HG02588 (cell line): ENCODE data around the gene BAIAP2L1.

Experiments used
- ATAC-seq: cut with Tn5 transposase; IDR thresholded peaks from one replicate; pipeline ENCODE4 v1.9.1; 2021; ENCODE audit warnings: mild to moderate bottlenecking, moderate library complexity; ENCODE audit not compliant: unreplicated experiment

BAIAP2L1 gene

DNA sequence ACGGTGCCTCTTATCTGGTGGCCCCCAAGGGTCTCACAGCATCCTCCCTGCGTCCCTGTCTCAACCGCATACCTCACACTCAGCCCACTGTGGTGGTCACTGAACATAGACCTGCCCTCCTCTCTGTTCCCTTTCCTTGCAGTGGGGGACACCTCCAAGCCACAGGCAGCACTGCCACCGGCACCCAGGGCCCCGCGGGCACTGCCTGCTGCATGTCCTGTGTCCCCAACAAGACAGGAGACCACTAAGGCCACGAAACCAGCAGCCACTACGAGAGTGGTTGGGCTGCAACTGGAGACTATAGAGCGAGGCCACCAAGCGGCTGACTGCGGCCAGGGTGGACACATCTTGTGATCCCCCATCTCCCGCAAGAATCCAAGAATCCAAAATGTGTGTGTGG lies 104.1 kb downstream of the BAIAP2L1 start:
- no peak for ATAC-seq

- ATAC-seq: no peak
These were observed 105.3 kb downstream of the BAIAP2L1 start for GRCh38 chr7:98295467-98296192.

DNA sequence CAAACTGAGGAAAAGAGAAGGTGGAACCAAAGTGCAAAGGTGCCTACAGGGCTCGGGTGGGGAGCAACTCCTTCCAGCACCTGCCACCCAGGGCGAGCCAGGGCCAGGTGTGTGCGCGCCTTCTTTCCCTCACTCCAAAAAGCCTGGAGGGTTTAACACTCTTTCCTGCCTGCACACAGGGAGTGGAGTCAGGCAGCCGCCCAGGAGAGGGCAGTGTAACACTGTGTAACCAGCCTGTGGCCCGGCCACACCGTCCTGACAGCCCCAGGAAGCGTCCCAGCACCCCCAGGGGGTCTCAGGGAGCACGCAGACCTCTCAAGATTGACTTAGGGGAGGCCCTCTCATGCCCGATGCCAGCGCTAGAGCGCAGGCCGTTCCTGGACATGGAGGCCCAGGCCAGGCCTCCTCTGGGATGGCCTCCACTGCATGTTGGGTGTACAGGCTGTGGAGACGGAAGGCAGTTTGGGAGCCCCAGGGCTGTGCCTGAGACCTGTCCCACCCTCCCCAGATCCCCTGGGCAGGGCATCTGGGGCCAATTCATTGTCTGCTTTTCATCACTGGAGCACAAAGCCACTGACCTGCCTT lies 106.0 kb downstream of the BAIAP2L1 start:
- no peak for ATAC-seq

- no peak for ATAC-seq
These were observed 106.6 kb downstream of the BAIAP2L1 start for GRCh38 chr7:98294326-98294725.

DNA sequence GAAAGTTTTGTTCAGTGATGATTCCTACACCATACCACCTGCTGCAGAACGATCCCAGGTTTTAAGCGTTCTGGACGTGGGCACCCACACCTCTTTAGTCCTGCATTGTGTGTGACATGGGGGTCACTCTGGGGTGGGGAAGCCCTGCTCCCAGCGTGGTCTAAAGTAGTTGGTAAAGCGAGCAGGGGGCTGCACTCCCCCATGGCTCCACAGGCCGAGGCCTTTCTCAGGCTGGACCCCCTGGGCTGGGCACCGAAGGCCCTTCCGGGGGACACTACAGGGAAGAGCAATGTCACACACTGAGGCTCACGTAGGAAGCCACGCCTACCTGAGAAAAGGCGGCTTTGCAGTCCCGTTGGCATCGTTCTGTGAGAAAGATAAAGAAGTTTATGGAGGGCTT lies 107.1 kb downstream of the BAIAP2L1 start:
- ATAC-seq: no peak

GRCh38 chr7:98293265-98293664 lies 107.6 kb downstream of the BAIAP2L1 start:
- no peak for ATAC-seq

DNA sequence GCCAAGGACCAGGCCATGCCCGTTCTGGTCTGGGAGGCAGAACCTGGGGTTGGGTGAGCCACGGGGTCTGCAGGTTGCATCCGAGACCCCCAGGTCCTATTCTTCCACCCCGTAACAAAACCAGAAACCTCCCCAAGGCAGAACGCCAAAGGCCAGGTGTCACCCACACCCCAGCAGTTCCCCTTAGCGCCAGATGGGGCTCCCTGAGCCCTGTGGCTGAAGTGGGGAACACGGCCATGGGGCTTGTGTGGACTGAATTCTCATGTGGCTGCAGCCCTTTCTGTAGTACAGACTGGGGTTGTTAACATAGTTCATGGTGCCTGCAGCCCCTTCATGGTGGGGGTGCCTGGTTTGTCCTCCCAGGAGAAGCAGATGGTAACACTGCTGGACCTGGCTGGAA lies 109.2 kb downstream of the BAIAP2L1 start:
- no peak for ATAC-seq

DNA sequence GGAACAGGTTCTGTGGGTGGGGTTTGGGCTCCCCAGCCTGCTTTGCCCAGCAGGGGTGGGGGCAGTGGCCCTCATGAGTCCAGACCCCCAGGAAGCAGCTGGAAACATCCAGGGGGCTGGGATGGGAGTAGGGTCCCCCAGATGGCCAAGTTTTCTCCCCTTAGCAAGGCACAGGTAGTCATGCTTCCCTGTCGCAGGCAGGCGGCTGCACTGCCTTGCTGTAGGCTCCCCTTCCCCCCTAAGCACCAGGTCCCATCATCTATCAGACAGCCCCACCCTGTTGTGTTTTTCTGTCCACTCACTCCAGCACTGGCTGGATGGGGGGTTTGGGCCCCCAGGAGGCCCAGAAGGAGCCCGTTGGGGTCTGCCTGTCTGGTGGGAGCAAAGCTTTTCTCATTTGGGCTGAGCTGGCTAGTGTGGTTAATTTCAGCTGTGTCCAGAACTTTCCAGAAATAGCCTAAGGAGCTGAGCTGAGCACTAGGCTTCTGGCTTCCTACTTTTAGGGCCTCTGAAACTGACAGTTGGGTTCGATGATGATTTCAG lies 111.5 kb downstream of the BAIAP2L1 start:
- ATAC-seq: no peak

- ATAC-seq: no peak
These were observed 112.6 kb downstream of the BAIAP2L1 start for GRCh38 chr7:98288064-98288823.

- no peak for ATAC-seq
These were observed 113.4 kb downstream of the BAIAP2L1 start for GRCh38 chr7:98287486-98287959.

DNA sequence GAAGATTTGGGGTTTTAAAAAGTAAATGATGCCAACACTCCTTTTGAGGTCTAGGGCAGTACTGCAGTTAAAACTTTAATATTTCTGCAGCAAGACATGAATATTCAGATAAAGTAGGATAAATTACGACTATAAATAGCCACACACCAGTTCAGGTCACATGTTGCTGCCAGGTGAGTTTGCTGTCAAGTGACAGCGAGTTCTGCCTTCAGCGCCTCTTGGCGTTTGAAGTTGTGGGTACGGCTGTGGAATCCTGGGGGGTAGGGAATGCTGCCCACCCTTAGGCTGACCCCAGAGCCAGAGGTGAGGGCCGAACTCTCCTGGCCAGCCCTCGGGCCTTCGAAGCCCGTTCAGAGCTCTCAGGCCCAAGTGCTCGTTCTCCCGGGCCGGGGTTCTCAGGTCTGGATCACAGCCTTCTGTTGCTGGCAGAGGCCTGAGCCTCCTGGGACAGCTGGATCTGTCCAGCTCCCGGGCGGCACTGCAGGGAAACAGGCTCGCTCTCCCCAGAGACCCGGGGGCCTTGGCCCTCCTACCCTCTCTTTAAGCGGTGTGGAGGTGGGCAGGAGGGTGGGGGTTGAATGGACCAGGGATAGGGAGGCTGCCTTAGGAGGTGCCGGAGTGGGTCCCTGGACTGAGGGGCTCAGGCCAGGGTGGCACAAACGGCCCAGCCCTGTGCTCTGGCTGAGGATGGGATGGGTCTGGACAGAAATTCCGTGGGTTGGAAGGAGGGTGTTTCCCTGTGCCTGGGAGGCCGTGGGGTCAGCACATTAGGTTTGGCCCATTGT lies 114.0 kb downstream of the BAIAP2L1 start:
- ATAC-seq: no peak

GRCh38 chr7:98286093-98286539 lies 114.8 kb downstream of the BAIAP2L1 start:
- ATAC-seq: no peak

- ATAC-seq: no peak
These were observed 115.5 kb downstream of the BAIAP2L1 start for GRCh38 chr7:98285157-98286092.

DNA sequence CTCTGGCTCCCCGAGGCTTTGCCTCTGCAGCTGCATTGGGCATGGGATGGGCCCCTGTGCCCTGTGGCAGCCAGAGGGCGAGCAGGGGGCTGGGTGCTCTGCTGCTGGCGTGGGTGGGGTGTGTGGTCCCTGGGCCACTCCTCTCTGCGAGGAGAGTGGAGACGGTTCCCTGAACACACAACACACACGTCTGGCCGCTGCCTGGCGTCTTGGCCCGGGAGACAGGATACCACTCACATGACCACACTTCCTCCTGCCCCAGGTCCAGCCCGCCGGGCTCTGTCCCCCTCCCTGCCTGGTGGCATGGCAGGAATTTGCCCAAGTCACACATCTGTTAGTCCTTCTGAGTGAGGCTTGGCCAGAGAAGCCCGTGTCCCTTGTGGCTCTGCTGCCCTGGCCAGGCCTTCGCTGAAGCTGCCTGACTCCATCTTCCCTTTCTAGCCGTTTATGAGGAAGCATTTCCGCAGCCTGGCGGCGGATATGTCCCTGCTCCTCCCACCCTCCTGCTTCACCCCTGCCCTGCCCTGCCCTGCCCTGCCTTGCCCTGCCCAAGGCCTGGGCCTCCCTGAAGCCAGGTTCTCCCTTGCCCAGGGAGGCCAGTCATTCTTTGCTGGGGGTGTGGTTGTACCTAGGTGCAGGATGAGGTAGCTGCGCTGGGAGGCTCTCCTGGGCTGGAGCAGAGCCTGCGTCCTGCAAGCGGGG lies 116.4 kb downstream of the BAIAP2L1 start:
- ATAC-seq: no peak

GRCh38 chr7:98283887-98284222 lies 117.0 kb downstream of the BAIAP2L1 start:
- ATAC-seq: no peak

DNA sequence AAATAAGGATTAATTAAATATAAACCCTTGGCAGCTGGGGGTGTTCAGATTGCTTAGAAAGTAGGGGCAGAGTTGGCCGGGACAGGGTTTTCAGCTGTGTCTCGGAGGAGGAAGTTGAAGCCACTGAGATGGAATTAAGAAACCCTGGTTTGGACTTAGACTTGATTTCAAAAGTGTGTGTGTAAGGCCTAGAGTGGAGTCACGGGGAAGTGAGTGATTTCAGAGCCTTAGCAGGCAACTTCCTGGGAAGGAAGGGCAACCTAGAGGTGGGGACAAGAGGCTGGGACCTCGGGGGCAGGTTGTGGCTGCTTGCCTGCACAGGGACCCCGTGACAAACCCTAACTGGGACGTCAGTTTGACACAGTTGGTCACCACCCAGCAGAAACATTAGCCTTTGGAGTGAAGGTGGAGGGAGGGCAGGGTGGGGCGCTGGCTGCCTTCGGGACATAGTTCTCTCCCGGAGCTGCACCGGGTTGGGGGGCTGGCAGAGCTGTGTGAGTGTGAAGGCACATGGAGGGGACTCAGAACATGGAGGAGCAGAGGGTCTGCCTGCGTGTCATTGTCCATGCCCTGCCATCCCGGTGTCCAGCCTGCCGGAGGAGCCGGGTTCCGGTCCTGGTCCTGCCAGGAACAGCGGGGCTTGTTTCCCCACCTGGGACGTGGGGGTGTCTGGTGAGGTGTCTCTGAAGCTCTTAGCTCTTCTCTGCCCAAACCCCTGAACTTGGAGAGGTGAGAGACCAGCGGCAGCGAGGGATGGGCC lies 117.6 kb downstream of the BAIAP2L1 start:
- ATAC-seq: no peak

DNA sequence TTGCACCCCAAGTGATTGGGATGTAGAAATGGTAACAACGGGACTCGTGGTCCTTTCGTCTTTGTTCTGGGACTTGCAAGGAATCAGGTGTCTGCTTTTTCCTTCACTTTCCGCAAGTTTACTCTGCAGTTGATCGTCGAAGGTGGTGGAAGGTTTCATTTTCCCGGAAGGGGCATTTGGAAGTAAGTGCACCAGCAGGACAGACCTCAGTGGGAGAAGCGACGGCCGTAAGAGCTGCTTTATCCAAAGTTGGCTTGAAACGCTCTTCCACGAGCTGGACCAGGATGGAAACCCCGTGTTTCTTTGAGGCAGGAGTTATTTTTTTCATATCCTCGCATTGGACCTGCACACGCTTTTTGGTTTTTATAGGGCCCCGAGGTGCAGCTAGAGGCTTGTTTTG lies 118.2 kb downstream of the BAIAP2L1 start:
- ATAC-seq: no peak
